Aorta (tissue), 5 donors: ENCODE results near the gene OSBPL10. TPM values are rescaled to one million over a fixed set of nuclear protein-coding genes. Genes with fewer than 3 reads are reported as not detected.
A peak's percentile ranks its signal among the peaks of the same experiment; 100 is the strongest.

Experiments used
- ATAC-seq: fragments of 200-7000 bp; cut with Tn5 transposase; one replicate; pipeline ENCODE4 v1.9.1; 2022; ENCODE audit warnings: moderate library complexity; ENCODE audit not compliant: low FRiP score
- DNase-seq, 2 donors: peaks; one replicate each; pipeline ENCODE4 v3.0.0-alpha.2; 2020
- H3K27ac ChIP-seq, 2 donors: one replicate each; pipeline ENCODE4 v1.5.1; 2013; ENCODE audit warnings: low read length in 2 of 2, mild to moderate bottlenecking in 2 of 2, moderate library complexity in 2 of 2, control low read depth in 1 of 2, inconsistent platforms in 1 of 2, low read depth in 1 of 2
- H3K27me3 ChIP-seq, 2 donors: one replicate each; pipeline ENCODE4 v1.6.1; 2013; ENCODE audit warnings: control low read depth in 1 of 2, low read length in 1 of 2, mild to moderate bottlenecking in 1 of 2, moderate library complexity in 1 of 2; ENCODE audit not compliant: insufficient read depth in 2 of 2, control insufficient read depth in 1 of 2
- H3K36me3 ChIP-seq, 2 donors: one replicate each; pipeline ENCODE4 v1.6.1; 2013; ENCODE audit warnings: control low read depth in 1 of 2, low read length in 1 of 2, mild to moderate bottlenecking in 1 of 2; ENCODE audit not compliant: insufficient read depth in 2 of 2, control insufficient read depth in 1 of 2
- H3K4me1 ChIP-seq, 2 donors: one replicate each; pipeline ENCODE4 v1.6.1; 2013; ENCODE audit warnings: low read length in 2 of 2, control low read depth in 1 of 2, mild to moderate bottlenecking in 1 of 2, moderate library complexity in 1 of 2; ENCODE audit not compliant: insufficient read depth in 2 of 2, control insufficient read depth in 1 of 2
- H3K4me3 ChIP-seq, 2 donors: one replicate each; pipeline ENCODE4 v1.5.1; 2013; ENCODE audit warnings: low read length in 2 of 2, control low read depth in 1 of 2, mild to moderate bottlenecking in 1 of 2
- H3K9me3 ChIP-seq: one replicate; pipeline ENCODE4 v1.6.1; 2013; ENCODE audit warnings: mild to moderate bottlenecking, low read length; ENCODE audit not compliant: control insufficient read depth
- WGBS, 2 donors: extraction: QIAGEN DNeasy Blood & Tissue Kit; methylation state at CpG; one replicate each; pipeline ENCODE4 v1.1.7; 2013; 5-methylcytosine and 5-hydroxymethylcytosine counted together
- intact Hi-C, 2 donors: fragments of 100-400 bp; cut with DNase I; formaldehyde crosslinking; loops; one replicate each; pipeline versions ENCODE4 v1.14.2 to v1.15.0; 2022
- polyA plus RNA-seq, 2 donors: library from polyadenylated mRNA; stranded (reverse); fragments of 200-250 nt; gene quantifications; one replicate each; pipeline ENCODE4 v1.2.3, GENCODE V29; 2013
- total RNA-seq, 2 donors: library from RNA; stranded (reverse); fragmentation: NEBNext Ultra II Directional; extraction: Animal tissue kit (Norgen Biotek cat#: 25700); gene quantifications; one replicate each; pipeline ENCODE4 v1.2.1, GENCODE V29; 2021
- donor health status: healthy with polysubstance abuse.
- donor health status: Bipolar disorder and iron deficiency.
- donor health status: DM: no; HTN: no; CAD: no.
- donor health status: DM: no; HTN: no; CAD: no.
- donor health status: DM: yes; HTN: yes; CAD: no.

Gene OSBPL10
- total and polyA plus RNA-seq, 4 donors = 3.1 to 47.9 (median 17.4) TPM

DNA sequence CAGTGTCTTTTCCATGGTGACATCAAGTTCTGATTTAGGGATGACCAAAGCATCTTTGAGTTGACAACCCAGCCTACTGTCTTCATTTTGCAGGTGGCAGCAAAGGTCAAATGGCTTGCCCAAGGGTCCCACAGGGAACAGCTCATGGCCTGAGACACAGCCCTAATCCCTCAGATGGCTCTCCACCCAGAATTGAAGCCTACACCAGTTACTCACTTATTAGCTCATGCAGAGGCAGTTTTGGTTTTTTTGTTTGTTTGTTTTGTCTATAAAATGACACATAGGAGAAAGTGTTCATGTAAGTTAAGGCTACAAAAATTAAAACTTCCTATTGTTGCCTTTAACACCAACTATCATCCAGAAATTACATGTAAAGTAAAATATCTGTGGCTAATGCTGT, 167.9 kb downstream of the OSBPL10 start:
- Histone ChIP-seq H3K27me3 (no peaks in the 10 kb centered on the region), H3K36me3 (no peaks in the 10 kb centered on the region), H3K9me3 (no peaks in the 10 kb centered on the region), H3K4me1 (no peaks in the 10 kb centered on the region), H3K27ac (no peak overlapping the region), H3K4me3 (no peak overlapping the region)
- intact Hi-C loops = no loop called here
- DNase-seq (no peak), ATAC-seq (no peak)

DNA sequence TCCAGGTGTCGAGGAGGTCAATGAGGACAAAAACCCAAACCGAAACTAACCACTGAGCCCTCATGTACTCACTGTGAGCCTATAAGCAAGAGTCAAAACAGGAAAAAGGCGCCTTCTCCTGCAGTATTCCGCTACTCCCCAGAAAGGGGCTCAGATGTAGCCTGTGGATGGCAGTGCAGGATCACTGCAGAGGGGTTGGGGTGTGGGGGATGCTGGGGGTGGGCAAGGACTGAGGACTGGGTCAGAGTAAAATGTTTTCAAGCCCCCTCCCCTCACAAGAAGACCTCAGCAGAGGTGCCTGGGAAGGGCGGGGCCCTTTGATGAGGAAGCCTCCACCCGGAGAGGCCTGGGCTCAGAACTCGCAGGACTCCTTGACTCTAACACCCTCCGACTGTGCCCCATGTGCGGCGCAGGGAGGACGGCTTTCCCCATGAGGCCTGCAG, 170.1 kb downstream of the OSBPL10 start:
- WGBS, 2 donors = 95 to 97% methylated on average over 11 of the region's 11 CpGs
- Histone ChIP-seq H3K27ac (no peak overlapping the region), H3K9me3 (no peaks in the 10 kb centered on the region), H3K4me1 (no peaks in the 10 kb centered on the region), H3K4me3 (no peak overlapping the region), H3K36me3 (no peaks in the 10 kb centered on the region), H3K27me3 (no peaks in the 10 kb centered on the region)
- intact Hi-C loops = no loop called here
- ATAC-seq (peak; percentile 41), DNase-seq (no peak)

GRCh38 chr3:31808143-31808720, 172.8 kb downstream of the OSBPL10 start:
- H3K4me1 ChIP-seq = no peaks in the 10 kb centered on the region
- WGBS, 2 donors = 90 to 92% methylated on average over 3 of the region's 3 CpGs
- intact Hi-C loops = no loop called here
- no peak overlapping the region for H3K27ac ChIP-seq
- no peak for ATAC-seq
- no peak for DNase-seq
- no peaks in the 10 kb centered on the region for H3K36me3 ChIP-seq
- no peak overlapping the region for H3K4me3 ChIP-seq
- H3K27me3 ChIP-seq = no peaks in the 10 kb centered on the region
- no peaks in the 10 kb centered on the region for H3K9me3 ChIP-seq

DNA sequence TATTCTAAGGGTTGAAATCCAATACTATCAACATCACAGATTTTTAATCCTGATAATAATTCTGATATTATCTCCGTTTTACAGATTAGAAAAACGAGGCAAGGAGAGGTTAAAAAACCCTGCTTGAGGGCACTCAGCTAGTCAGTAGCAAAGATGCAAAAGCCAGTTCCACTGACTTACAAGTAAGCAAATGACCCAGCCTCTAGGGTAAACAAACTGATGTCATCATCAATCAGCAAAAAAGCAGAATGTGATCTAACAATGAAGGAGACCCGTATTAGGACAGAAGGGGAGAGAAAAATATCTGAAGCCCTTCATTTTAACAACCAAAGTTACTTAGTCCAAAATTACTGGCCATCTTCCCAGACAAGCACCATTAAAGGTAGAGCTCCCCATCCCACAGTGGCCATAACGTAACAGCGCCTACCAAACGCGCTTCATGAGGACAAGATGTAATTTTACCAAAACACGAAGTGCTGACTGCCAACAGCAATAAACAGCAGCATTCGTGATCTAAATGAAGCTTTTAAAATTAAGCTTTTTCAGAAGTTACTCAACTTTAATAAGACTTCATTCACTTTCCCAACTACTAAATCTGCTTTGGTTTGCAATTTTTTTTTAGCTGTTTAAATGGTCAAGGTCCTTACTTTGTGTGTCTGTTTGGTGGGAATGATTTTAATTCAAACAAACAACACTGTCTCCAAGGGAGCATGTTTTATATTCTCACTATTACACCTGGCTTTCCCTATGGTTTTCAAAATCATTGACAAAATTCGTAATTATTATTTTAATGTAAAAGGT, 176.6 kb downstream of the OSBPL10 start:
- DNase-seq (no peak), ATAC-seq (no peak)
- Histone ChIP-seq H3K27ac (no peak overlapping the region), H3K4me3 (no peak overlapping the region), H3K9me3 (no peaks in the 10 kb centered on the region), H3K4me1 (no peaks in the 10 kb centered on the region), H3K27me3 (no peaks in the 10 kb centered on the region), H3K36me3 (no peaks in the 10 kb centered on the region)
- 72 to 81% methylated on average over 10 of the region's 10 CpGs for WGBS, 2 donors
- intact Hi-C loops = no loop called here

GRCh38 chr3:31802981-31803740, 177.9 kb downstream of the OSBPL10 start:
- no peak for DNase-seq
- H3K4me3 ChIP-seq = no peak overlapping the region
- no peaks in the 10 kb centered on the region for H3K36me3 ChIP-seq
- intact Hi-C loops = no loop called here
- WGBS, 2 donors = 93 to 94% methylated on average over 7 of the region's 7 CpGs
- H3K4me1 ChIP-seq = no peaks in the 10 kb centered on the region
- H3K27ac ChIP-seq = no peak overlapping the region
- no peak for ATAC-seq
- H3K9me3 ChIP-seq = no peaks in the 10 kb centered on the region
- no peaks in the 10 kb centered on the region for H3K27me3 ChIP-seq

- Histone ChIP-seq H3K27me3 (no peaks in the 10 kb centered on the region), H3K4me3 (no peak overlapping the region), H3K4me1 (no peaks in the 10 kb centered on the region), H3K36me3 (no peaks in the 10 kb centered on the region), H3K9me3 (no peaks in the 10 kb centered on the region), H3K27ac (no peak overlapping the region)
- 97 to 99% methylated on average over 4 of the region's 4 CpGs for WGBS, 2 donors
- intact Hi-C loops = no loop called here
- no peak for ATAC-seq
- no peak for DNase-seq
Measured at GRCh38 chr3:31800436-31800835, 180.6 kb downstream of the OSBPL10 start.

GRCh38 chr3:31798840-31799239, 182.2 kb downstream of the OSBPL10 start:
- ATAC-seq (no peak), DNase-seq (no peak)
- Histone ChIP-seq H3K36me3 (no peaks in the 10 kb centered on the region), H3K4me3 (no peak overlapping the region), H3K9me3 (no peaks in the 10 kb centered on the region), H3K4me1 (no peaks in the 10 kb centered on the region), H3K27me3 (no peaks in the 10 kb centered on the region), H3K27ac (no peak overlapping the region)
- WGBS, 2 donors = 99 to 100% methylated on average over 4 of the region's 4 CpGs
- intact Hi-C loops = no loop called here

- H3K9me3 ChIP-seq = no peaks in the 10 kb centered on the region
- no peaks in the 10 kb centered on the region for H3K36me3 ChIP-seq
- ATAC-seq (no peak), DNase-seq (no peak)
- H3K27me3 ChIP-seq = no peaks in the 10 kb centered on the region
- 96 to 99% methylated on average over 4 of the region's 4 CpGs for WGBS, 2 donors
- no peaks in the 10 kb centered on the region for H3K4me1 ChIP-seq
- no peak overlapping the region for H3K4me3 ChIP-seq
- intact Hi-C loops = no loop called here
- H3K27ac ChIP-seq = no peak overlapping the region
Measured at GRCh38 chr3:31793821-31794220, 187.2 kb downstream of the OSBPL10 start.

GRCh38 chr3:31791090-31791430, 190.0 kb downstream of the OSBPL10 start:
- H3K27me3 ChIP-seq = no peaks in the 10 kb centered on the region
- 21 to 27% methylated on average over 2 of the region's 2 CpGs for WGBS, 2 donors
- H3K4me1 ChIP-seq = peaks cover 0 to 3% of the 10 kb centered on the region in 2 donors
- ATAC-seq (no peak), DNase-seq (no peak)
- H3K9me3 ChIP-seq = no peaks in the 10 kb centered on the region
- H3K27ac ChIP-seq = no peak overlapping the region
- H3K4me3 ChIP-seq = no peak overlapping the region
- intact Hi-C loops = no loop called here
- no peaks in the 10 kb centered on the region for H3K36me3 ChIP-seq
